Gastroesophageal sphincter (tissue), 3 donors: Measurements from ENCODE around the gene ESX1.

Source experiments
- CTCF ChIP-seq, 4 experiments: fragments of 200-600 bp in 2 of 4; fragments of 450-650 bp in 2 of 4; sonication (generic) in 1 of 4; IDR thresholded peaks; one replicate each; pipeline ENCODE4 v1.5.1; 2017 to 2019; ENCODE audit warnings: antibody characterized with exemption in 4 of 4, mild to moderate bottlenecking in 2 of 4, moderate library complexity in 2 of 4
- EP300 ChIP-seq: sonication (generic); formaldehyde crosslinking; IDR thresholded peaks from one replicate; pipeline ENCODE4 v1.6.1; 2017; ENCODE audit warnings: antibody characterized with exemption, mild to moderate bottlenecking
- POLR2A ChIP-seq, 2 donors: fragments of 450-650 bp; IDR thresholded peaks; one replicate each; pipeline ENCODE4 v1.6.1; 2017; ENCODE audit warnings: antibody characterized with exemption in 2 of 2, mild to moderate bottlenecking in 2 of 2, moderate library complexity in 1 of 2
- POLR2AphosphoS5 ChIP-seq: sonication (generic); formaldehyde crosslinking; IDR thresholded peaks from one replicate; pipeline ENCODE4 v1.6.1; 2017; ENCODE audit warnings: antibody characterized with exemption

- TF ChIP-seq CTCF (IDR thresholded peaks at IDR 0.05) (no peak), POLR2AphosphoS5 (no peak), EP300 (no peak), POLR2A (IDR thresholded peaks at IDR 0.05) (no peak)
Measured at GRCh38 chrX:104284507-104284906, 29.8 kb upstream of the ESX1 start.
